Measurements from ENCODE around the gene MCTP1.

DNA sequence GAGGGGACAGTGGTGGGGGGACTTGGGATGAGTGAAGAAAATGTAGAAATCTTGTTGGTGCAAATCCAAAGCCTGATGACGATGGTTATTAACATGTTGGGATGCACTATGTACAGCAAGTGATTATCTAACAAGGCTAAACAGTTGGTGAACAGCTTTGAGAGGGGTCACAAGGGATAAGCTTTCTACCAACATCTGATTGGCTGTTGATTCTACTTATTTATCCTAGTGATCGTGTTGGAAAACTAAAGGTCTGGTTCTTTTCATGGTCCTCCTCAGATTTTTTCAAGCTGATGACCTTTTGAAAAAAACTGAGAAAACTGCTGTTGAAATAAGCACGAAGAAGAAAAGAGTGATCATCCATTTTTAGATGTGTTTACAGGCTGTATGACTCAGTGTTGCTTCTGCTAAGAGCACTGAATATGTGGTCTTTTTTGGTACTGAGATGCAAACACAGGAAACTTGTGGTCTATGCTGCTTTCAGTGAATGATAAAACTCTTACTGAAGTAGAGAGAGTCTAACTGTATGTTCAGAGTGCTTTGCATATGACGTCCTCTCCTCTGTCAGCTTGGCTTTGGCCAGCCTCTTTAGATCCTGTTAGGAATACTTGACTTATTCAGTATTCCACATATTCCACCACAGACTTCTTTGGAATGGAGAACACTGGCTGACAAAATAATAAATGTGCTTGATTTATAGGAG is 491.6 kb downstream of the MCTP1 start:
- TF ChIP-seq POLR2A (IDR thresholded peaks at IDR 0.05) (no peak), CTCF (IDR thresholded peaks at IDR 0.05) (no peak), POLR2AphosphoS5 (IDR thresholded peaks at IDR 0.05) (no peak)
